ENCODE measurements around the gene PEPD.

GRCh38 chr19:33440682-33441081, 80.9 kb downstream of the PEPD start:
- TF ChIP-seq CTCF (IDR thresholded peaks at IDR 0.05; ENCODE audit: poor library complexity, severe bottlenecking) (no peak), EZH2 (IDR thresholded peaks at IDR 0.05; ENCODE audit: borderline replicate concordance, insufficient read depth, low read length, poor library complexity, severe bottlenecking) (no peak), SMC3 (conservative IDR thresholded peaks at IDR 0.05; ENCODE audit: poor library complexity) (no peak), EP300 (conservative IDR thresholded peaks at IDR 0.05; ENCODE audit: poor library complexity, severe bottlenecking) (no peak)
